RWPE1 (cell line): ENCODE results near the gene CIAO2A.
A peak's percentile ranks its signal among the peaks of the same experiment; 100 is the strongest.

Experiments
- CTCF ChIA-PET: fragments of 350-600 bp; sonication (Branson Sonifier 250); formaldehyde crosslinking; extraction: SDS; loops from one replicate; lab custom pipeline; 2021; lab: Yijun Ruan, JAX
- POLR2A ChIA-PET: fragments of 400-600 bp; formaldehyde crosslinking; extraction: SDS; loops from one replicate; lab custom pipeline; 2020; ENCODE audit warnings: antibody characterized with exemption; ENCODE audit not compliant: low non-redundant PET; lab: Yijun Ruan, JAX
- DNase-seq: peaks from one replicate; pipeline ENCODE4 v3.0.0; 2012; ENCODE audit warnings: low spot score
- H3K27ac ChIP-seq: fragments of 450-650 bp; 2 replicates; pipeline ENCODE4 v1.5.1; 2017
- CTCF ChIP-seq: fragments of 450-650 bp; conservative IDR thresholded peaks from 2 replicates; pipeline ENCODE4 v1.5.1; 2017; ENCODE audit warnings: low read depth, mild to moderate bottlenecking

The CIAO2A gene

GRCh38 chr15:64093627-64094417 is at the start of gene CIAO2A:
Gene CIAO2A (minus strand): TSS chr15:64093838. CDS start chr15:64093768, 70 bp downstream.
- no peak for TF ChIP-seq CTCF
- DNase-seq: peak; percentile 94
- ChIA-PET POLR2A (no interaction called here), CTCF (interaction anchor here (0.6 to 0.7 kb wide), 3 partner anchors 85 to 1060 kb away, joined by 3 to 4 read pairs (median 4); no protein-coding TSS in a partner anchor)
- peak within 1 kb of the TSS; percentile 89 for H3K27ac ChIP-seq

GRCh38 chr15:64143276-64143675 is 49.6 kb upstream of the CIAO2A start:
- ChIA-PET CTCF (interaction anchor here (1.5 kb wide), 1 partner anchor 10 kb away, joined by 5 read pairs; no protein-coding TSS in a partner anchor), POLR2A (no interaction called here)
- no peak for DNase-seq
- no peak for TF ChIP-seq CTCF
- no peak overlapping the region for H3K27ac ChIP-seq

GRCh38 chr15:64141798-64142512 is 48.3 kb upstream of the CIAO2A start:
- POLR2A ChIA-PET: no interaction called here
- no peak overlapping the region for H3K27ac ChIP-seq
- no peak for TF ChIP-seq CTCF
- CTCF ChIA-PET: interaction anchor here (0.6 to 1.0 kb wide), 5 partner anchors 11 to 1037 kb away, joined by 3 to 4 read pairs (median 3); no protein-coding TSS in a partner anchor
- DNase-seq: no peak

GRCh38 chr15:64138331-64138941 is 44.8 kb upstream of the CIAO2A start:
- no peak for TF ChIP-seq CTCF
- H3K27ac ChIP-seq: no peak overlapping the region
- ChIA-PET POLR2A (no interaction called here), CTCF (interaction anchor here (0.6 to 1.3 kb wide), 2 partner anchors 11 to 15 kb away, joined by 3 to 5 read pairs; no protein-coding TSS in a partner anchor)
- no peak for DNase-seq

GRCh38 chr15:64137226-64137833 is 43.7 kb upstream of the CIAO2A start:
- no peak for TF ChIP-seq CTCF
- CTCF ChIA-PET: interaction anchor here (1.3 kb wide), 1 partner anchor 16 kb away, joined by 3 read pairs; no protein-coding TSS in a partner anchor
- H3K27ac ChIP-seq: 0 out of 2 replicates have a peak overlapping the region, but pooled peaks have one; percentile 0
- POLR2A ChIA-PET: no interaction called here
- DNase-seq: no peak
